IPS DF 6.9 (cell line): Measurements from ENCODE around the gene NEIL1.
"Not testable (repeated sequence)": the region's sequence is repeated elsewhere in the genome, so short reads cannot be mapped to it uniquely, and the experiment has no call there.

ENCODE experiments used
- DNase-seq: peaks from one replicate; pipeline ENCODE4 v3.0.0-alpha.2; 2013; ENCODE audit warnings: low read depth, low spot score
- H3K27ac ChIP-seq: one replicate; pipeline ENCODE4 v1.5.1; 2013; ENCODE audit warnings: low read length, control low read depth
- H3K27me3 ChIP-seq: 2 replicates; pipeline ENCODE4 v1.6.1; 2013; ENCODE audit warnings: mild to moderate bottlenecking, low read length; ENCODE audit not compliant: control insufficient read depth, insufficient read depth
- H3K36me3 ChIP-seq: 2 replicates; pipeline ENCODE4 v1.6.1; 2013; ENCODE audit warnings: low read length; ENCODE audit not compliant: control insufficient read depth, insufficient read depth
- H3K4me1 ChIP-seq: 2 replicates; pipeline ENCODE4 v1.6.1; 2013; ENCODE audit warnings: low read length; ENCODE audit not compliant: control insufficient read depth, insufficient read depth
- H3K4me3 ChIP-seq: 2 replicates; pipeline ENCODE4 v1.5.1; 2013; ENCODE audit warnings: mild to moderate bottlenecking, low read length
- H3K9me3 ChIP-seq: 2 replicates; pipeline ENCODE4 v1.6.1; 2013; ENCODE audit warnings: low read length, inconsistent platforms; ENCODE audit not compliant: control insufficient read depth, insufficient read depth
- WGBS: extraction: QIAGEN DNeasy Blood & Tissue Kit; methylation state at CpG from one replicate; pipeline ENCODE4 v1.1.7; 2013; ENCODE audit warnings: mixed read lengths, missing lambda C conversion rate; ENCODE audit not compliant: insufficient read length, insufficient coverage; 5-methylcytosine and 5-hydroxymethylcytosine counted together

Gene NEIL1, protein sequence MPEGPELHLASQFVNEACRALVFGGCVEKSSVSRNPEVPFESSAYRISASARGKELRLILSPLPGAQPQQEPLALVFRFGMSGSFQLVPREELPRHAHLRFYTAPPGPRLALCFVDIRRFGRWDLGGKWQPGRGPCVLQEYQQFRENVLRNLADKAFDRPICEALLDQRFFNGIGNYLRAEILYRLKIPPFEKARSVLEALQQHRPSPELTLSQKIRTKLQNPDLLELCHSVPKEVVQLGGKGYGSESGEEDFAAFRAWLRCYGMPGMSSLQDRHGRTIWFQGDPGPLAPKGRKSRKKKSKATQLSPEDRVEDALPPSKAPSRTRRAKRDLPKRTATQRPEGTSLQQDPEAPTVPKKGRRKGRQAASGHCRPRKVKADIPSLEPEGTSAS

DNA sequence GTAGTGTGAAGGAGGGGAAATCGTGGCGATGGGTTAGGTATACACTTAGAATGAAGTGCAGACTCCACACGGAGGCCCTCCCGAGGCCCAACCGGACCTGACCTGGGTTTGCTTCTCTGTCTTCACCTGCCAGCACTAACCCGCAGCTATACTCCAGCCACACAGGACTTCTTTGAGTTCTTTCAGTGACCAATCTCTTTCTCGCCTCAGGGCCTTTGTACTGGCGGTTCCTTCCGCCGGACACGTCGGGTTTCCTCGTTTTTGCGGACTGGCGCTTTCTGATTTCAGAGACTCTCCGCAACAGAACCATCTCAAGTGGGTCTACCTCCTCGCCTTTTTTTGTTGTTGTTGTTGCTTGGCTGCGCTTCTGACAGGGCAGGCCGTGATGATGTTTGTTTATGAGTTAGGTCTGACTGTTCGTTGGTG is at the start of gene NEIL1:
Gene NEIL1 (plus strand): TSS at position 244 of the 426 bp plus-strand sequence. CDS start 1,867 bp downstream, outside the sequence.
- WGBS = no CpG with 5 or more reads among the region's 20 CpGs
- Histone ChIP-seq H3K27ac (no peak within 1 kb of the TSS), H3K27me3 (peaks cover 3% of the 10 kb centered on the region; the same call in 1 of the 2 replicates), H3K4me1 (no peaks in the 10 kb centered on the region), H3K4me3 (peak within 1 kb of the TSS; percentile 72), H3K9me3 (no peaks in the 10 kb centered on the region), H3K36me3 (no peaks in the 10 kb centered on the region)
- DNase-seq = no peak

DNA sequence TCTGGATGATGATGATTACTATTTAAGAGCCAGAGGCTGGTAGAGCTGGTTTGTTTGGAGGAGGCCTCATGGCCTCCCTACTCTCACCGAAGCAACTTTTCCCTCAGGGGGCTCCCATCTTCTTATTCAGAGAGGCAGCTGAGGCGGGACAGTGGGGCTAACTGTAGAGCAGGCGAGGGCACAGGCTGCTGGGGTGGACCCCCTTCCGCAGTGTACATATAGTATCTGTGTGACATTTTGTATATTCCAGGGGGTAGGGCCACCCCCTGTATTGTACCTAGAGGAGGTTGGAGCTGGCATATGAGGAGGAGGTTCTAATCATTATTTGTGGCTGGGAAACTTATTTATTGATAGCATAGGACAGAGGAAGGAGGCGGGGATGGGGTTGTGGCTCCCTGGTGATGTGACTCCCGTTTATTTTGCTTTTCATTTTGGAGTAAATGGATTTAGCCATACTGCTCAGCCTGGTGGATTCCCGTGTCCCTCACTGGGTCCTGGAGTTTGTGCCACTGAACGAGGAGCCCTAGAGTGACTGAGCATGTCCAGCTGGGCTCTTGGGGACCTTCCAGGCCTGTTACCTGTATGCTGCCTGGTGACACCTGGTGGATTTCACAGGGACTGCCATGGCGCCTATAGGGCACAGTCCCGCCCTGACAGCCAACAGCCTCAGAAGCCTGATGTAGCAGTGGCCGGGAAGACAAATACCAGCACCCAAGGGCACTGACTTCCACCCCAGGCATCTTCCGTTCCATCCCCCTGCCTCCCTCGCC is 48.1 kb upstream of the NEIL1 start:
- not testable (repeated sequence) for H3K27ac ChIP-seq, H3K4me1 ChIP-seq, H3K36me3 ChIP-seq, DNase-seq, H3K4me3 ChIP-seq, H3K9me3 ChIP-seq, H3K27me3 ChIP-seq
- WGBS = no CpG with 5 or more reads among the region's 13 CpGs

DNA sequence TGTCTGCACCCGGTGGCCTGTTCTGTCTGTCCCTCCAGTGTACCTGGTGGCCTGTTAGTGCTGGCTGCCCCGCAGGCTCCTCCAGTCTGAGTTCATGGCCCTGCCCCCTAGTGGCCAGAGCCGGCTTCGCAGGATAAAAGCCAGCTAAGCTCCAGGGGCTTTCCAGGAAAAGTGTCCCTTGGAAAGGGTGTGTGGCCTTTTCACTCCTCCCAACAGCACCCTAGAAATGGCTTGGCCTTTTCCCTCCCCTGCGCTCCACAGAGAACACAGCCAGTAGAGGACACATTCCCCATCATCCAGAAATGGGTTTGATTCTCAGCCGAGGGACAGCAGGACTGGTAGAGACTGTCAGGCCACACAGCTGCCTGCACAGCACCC is 47.5 kb upstream of the NEIL1 start:
- H3K4me1 ChIP-seq, H3K4me3 ChIP-seq, H3K36me3 ChIP-seq, H3K27me3 ChIP-seq, H3K27ac ChIP-seq, H3K9me3 ChIP-seq, DNase-seq: not testable (repeated sequence)
- WGBS = no CpG with 5 or more reads among the region's 6 CpGs

DNA sequence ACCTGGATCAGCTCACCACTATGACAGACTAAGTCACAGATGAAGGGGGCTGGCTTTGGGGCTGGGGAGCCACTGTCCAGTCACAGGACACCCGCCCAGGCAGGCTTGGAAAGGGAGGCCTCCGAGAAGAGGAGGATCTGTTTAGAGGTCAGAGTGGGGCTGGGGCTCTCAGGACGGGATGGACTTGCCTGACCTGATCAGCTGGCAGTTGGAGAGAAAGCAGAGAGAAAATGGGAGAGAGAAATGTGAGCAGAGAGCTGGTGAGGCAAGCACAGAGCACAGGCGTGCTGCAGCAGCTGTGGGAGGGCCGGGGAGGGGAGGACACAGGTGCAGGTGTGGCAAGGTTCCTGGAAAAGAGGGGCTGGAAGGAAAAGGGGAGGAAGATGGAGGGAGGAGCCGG is 46.8 kb upstream of the NEIL1 start:
- not testable (repeated sequence) for H3K4me1 ChIP-seq, H3K36me3 ChIP-seq, DNase-seq, H3K27ac ChIP-seq, H3K9me3 ChIP-seq, H3K4me3 ChIP-seq, H3K27me3 ChIP-seq
- no CpG with 5 or more reads among the region's 6 CpGs for WGBS

DNA sequence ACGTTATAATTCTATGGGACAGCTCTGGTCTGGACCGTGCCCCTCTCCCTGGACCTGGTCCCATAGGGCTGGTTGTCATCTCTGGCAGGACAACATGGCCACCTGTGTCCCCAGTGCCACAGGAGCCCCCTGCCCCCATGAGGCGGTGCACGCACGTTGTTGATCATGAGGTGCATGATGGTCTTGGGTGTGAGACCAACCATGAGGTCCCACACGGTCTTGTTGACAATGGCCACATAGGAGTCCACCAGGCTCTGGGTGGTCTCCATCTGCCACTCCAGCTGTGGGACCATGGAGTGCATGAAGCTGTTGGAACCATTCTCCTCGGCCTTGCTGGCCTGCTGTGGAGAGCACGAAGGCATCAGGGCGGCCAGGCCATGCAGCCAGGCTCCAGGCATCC is 44.5 kb upstream of the NEIL1 start:
- no peaks in the 10 kb centered on the region for H3K27me3 ChIP-seq
- no peak for DNase-seq
- WGBS = no CpG with 5 or more reads among the region's 9 CpGs
- no peaks in the 10 kb centered on the region for H3K36me3 ChIP-seq
- H3K9me3 ChIP-seq = no peaks in the 10 kb centered on the region
- no peaks in the 10 kb centered on the region for H3K4me1 ChIP-seq
- H3K4me3 ChIP-seq = no peak overlapping the region
- H3K27ac ChIP-seq = no peak overlapping the region

DNA sequence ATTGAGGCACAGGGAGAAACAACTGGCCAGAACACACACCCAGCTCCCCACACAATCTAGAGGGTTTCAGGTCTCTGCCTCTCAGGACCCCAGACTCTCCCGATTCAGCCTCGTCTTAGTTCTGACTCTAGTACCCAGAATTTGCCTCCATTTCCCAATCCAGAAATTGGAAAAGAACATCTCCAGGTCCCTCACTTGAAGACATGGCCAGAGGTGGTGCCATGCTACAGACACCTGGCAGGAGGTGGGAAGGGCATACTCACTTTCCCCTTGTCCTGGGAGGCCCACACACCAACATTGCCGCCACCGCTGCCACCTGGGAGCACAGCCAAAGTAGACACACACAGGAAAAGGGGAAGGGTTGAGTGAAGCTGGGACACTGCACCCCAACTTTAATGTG is 44.1 kb upstream of the NEIL1 start:
- not testable (repeated sequence) for H3K9me3 ChIP-seq, H3K4me3 ChIP-seq
- WGBS = no CpG with 5 or more reads among the region's 4 CpGs

DNA sequence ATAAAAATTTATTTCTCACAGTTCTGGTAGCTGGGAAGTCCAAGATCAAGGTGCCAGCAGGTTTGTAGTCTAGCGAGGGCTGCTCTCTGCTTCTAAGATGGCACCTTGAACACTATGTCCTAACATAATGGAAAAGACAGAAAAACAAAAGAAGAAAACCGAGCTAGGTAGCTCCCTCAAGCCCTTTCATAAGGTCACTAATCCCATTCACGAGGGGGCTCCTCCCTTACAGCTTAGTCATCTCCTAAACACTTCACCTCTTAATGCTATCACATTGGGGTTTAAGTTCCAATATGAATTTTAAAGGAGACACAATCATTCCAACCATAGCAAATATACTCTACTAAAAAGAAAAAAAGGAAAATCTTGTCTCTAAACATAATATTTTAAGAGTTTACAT is 40.7 kb upstream of the NEIL1 start:
- no peak overlapping the region for H3K27ac ChIP-seq

More for the DNA sequence above, 44.1 kb upstream of the NEIL1 start:
- not testable (repeated sequence) for H3K27ac ChIP-seq, DNase-seq, H3K27me3 ChIP-seq, H3K36me3 ChIP-seq, H3K4me1 ChIP-seq

DNA sequence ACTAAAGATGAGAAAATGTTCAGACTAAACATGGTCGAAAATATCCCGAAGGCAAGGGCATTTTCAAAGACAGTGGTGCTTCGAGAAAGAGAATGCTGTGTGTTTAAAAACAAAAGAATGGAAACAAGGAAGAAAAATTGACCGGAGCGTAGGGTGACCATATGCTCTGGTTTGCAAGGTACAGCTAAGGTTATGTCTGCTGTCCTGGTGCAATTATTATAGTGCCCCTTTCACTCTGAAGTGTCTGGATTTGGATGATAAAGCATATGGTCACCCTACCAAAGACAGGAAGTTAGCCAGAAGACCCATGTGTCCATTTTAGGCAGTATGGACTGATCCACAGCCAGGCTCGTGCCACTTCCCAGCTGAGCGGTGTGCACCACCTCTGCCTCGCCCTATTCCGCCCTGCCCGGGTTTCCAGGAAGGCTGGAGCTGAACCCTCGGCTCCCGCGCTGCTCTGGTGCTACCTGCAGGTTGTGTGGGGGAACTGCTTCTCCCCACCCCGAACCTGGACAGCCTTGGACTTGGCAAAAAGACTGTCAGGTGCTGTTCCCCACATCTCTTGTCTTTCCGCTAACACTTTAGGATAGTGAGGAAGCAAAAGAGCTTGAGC is 39.0 kb upstream of the NEIL1 start:
- H3K4me1 ChIP-seq = no peaks in the 10 kb centered on the region
- H3K36me3 ChIP-seq = no peaks in the 10 kb centered on the region
- WGBS = no CpG with 5 or more reads among the region's 15 CpGs
- no peak overlapping the region for H3K4me3 ChIP-seq
- peak; percentile 67 for DNase-seq
- no peaks in the 10 kb centered on the region for H3K27me3 ChIP-seq
- H3K27ac ChIP-seq = no peak overlapping the region
- H3K9me3 ChIP-seq = no peaks in the 10 kb centered on the region

More for the DNA sequence above, 40.7 kb upstream of the NEIL1 start:
- no peaks in the 10 kb centered on the region for H3K4me1 ChIP-seq
- H3K9me3 ChIP-seq = no peaks in the 10 kb centered on the region
- WGBS = no CpG with 5 or more reads among the region's 3 CpGs
- DNase-seq = no peak
- H3K4me3 ChIP-seq = no peak overlapping the region
- H3K36me3 ChIP-seq = no peaks in the 10 kb centered on the region
- H3K27me3 ChIP-seq = no peaks in the 10 kb centered on the region

DNA sequence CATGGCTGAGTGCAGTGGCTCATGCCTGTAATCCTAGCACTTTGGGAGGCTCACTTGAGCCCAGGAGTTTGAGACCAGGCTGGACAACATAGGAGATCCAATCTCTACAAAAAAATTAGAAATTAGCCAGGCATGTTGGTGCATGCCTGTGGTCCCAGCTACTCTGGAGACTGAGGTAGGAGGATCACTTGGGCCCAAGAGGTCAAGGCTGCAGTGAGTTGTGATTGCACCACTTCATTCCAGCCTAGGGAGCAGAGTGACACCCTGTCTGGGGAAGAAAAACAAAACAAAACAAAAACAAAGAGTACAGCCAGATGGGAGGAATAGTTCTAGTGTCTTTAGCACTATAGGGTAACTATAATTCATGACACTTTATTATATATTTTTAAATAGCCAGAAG is 37.1 kb upstream of the NEIL1 start:
- Histone ChIP-seq H3K4me3 (no peak overlapping the region), H3K36me3 (no peaks in the 10 kb centered on the region), H3K4me1 (no peaks in the 10 kb centered on the region), H3K27me3 (no peaks in the 10 kb centered on the region), H3K27ac (no peak overlapping the region), H3K9me3 (no peaks in the 10 kb centered on the region)
- DNase-seq = no peak

DNA sequence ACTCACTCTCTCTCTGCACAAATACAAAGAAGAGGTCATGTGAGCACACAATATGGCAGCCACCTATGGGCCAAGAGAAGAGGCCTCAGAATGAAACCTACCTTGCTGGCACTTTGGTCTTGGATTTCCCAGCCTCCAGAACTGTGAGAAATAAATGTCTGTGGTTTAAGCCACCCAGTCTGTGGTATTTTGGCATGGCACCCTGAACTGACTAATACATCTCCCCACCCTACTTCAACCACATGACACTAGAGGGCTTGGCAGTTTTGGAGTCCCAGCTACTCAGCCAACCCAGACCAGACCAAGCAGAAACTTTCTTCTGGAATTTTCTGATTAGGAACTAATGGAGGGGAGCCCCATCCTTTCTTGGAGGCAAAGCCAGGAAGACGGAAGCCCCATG is 34.3 kb upstream of the NEIL1 start:
- no CpG with 5 or more reads among the region's 1 CpG for WGBS
- H3K36me3 ChIP-seq, H3K9me3 ChIP-seq, H3K4me3 ChIP-seq, H3K4me1 ChIP-seq, H3K27ac ChIP-seq, H3K27me3 ChIP-seq, DNase-seq: not testable (repeated sequence)
